ENCODE data around the gene KIF2A.
A peak's percentile ranks its signal among the peaks of the same experiment; 100 is the strongest.

- peak in 1 of 3 donors; percentile 10 for TF ChIP-seq CTCF (IDR thresholded peaks at IDR 0.05)
- TF ChIP-seq POLR2A (IDR thresholded peaks at IDR 0.05): peak; percentile 56
- peak; percentile 92 to 98 (median 93) for TF ChIP-seq POLR2AphosphoS5 (IDR thresholded peaks at IDR 0.05)
These were observed 106.7 kb downstream of the KIF2A start, which contains the start of gene IPO11 for GRCh38 chr5:62412549-62413329.

Measured in breast epithelium (tissue), 3 donors.